Measurements from ENCODE around the gene NFATC2. TPM values are rescaled to one million over a fixed set of nuclear protein-coding genes. Genes with fewer than 3 reads are reported as not detected.

Gene NFATC2
- total and polyA plus RNA-seq, 2 experiments from 2014 or later: 0.52 to 0.59 TPM

GRCh38 chr20:51535674-51536073 lies 6.8 kb downstream of the NFATC2 start:
- Histone ChIP-seq H3K9me2 (ENCODE audit: insufficient read depth) (no peaks in the 10 kb centered on the region), H3K27ac (ENCODE audit: low read depth) (no peak overlapping the region), H3F3A (replicated peaks; ENCODE audit: low read depth) (no peaks in the 10 kb centered on the region), H3K4me3 (no peak overlapping the region), H2AFZ (no peak overlapping the region), H3K27me3 (ENCODE audit: insufficient read depth) (no peaks in the 10 kb centered on the region), H3K79me2 (replicated peaks; ENCODE audit: insufficient read depth) (no peaks in the 10 kb centered on the region), H4K20me1 (replicated peaks; ENCODE audit: insufficient read depth) (0 out of 2 replicates have a peak, but pooled peaks cover 4% of the 10 kb centered on the region), H3K4me2 (no peak overlapping the region), H3K4me1 (ENCODE audit: insufficient read depth) (no peaks in the 10 kb centered on the region), H3K36me3 (ENCODE audit: insufficient read depth) (no peaks in the 10 kb centered on the region)
- H3K9me3 Mint-ChIP-seq: no peaks in the 10 kb centered on the region
- no peak overlapping the region for H3K4me3 Mint-ChIP-seq
- TF ChIP-seq CTCF (conservative IDR thresholded peaks at IDR 0.05; ENCODE audit: low read depth in 2 of 2) (no peak), JUNB (IDR thresholded peaks at IDR 0.05; ENCODE audit: unreplicated experiment) (no peak), REST (IDR thresholded peaks at IDR 0.05; ENCODE audit: unreplicated experiment) (no peak), ZNF331 (CRISPR knock-in tag; IDR thresholded peaks at IDR 0.05; ENCODE audit: low read depth) (no peak), ZNF114 (CRISPR knock-in tag; IDR thresholded peaks at IDR 0.05) (no peak), STAT1 (IDR thresholded peaks at IDR 0.05; ENCODE audit: unreplicated experiment) (no peak), CREB1 (CRISPR knock-in tag; IDR thresholded peaks at IDR 0.05; ENCODE audit: low read depth) (no peak), ETS1 (IDR thresholded peaks at IDR 0.05) (no peak), EZH2 (IDR thresholded peaks at IDR 0.05; ENCODE audit: low read depth, unreplicated experiment) (no peak), POLR2AphosphoS5 (IDR thresholded peaks at IDR 0.05; ENCODE audit: low read depth) (no peak), ZNF462 (CRISPR knock-in tag; IDR thresholded peaks at IDR 0.05) (no peak), NANOG (IDR thresholded peaks at IDR 0.05; ENCODE audit: borderline replicate concordance) (no peak), EZH2phosphoT487 (IDR thresholded peaks at IDR 0.05; ENCODE audit: unreplicated experiment) (no peak)
- no peaks in the 10 kb centered on the region for H3K36me3 Mint-ChIP-seq (ENCODE audit: low read depth)
- no peaks in the 10 kb centered on the region for H3K4me1 Mint-ChIP-seq
- DNase-seq (ENCODE audit: low spot score): no peak
- H3K27me3 Mint-ChIP-seq (ENCODE audit: insufficient read depth, low read depth, poor library complexity): peaks cover 4% of the 10 kb centered on the region
- no peak for ATAC-seq
- H3K27ac Mint-ChIP-seq: no peak overlapping the region
